Omental fat pad (tissue), 4 donors: ENCODE results near the gene CDK2. TPM values are rescaled to one million over a fixed set of nuclear protein-coding genes. Genes with fewer than 3 reads are reported as not detected.

Experiments
- ATAC-seq: fragments of 150-250 bp; one replicate; pipeline ENCODE4 v1.9.1; 2016; ENCODE audit warnings: mild to moderate bottlenecking, moderate library complexity; ENCODE audit not compliant: low FRiP score
- DNase-seq: peaks from one replicate; pipeline ENCODE4 v3.0.0-alpha.2; 2019; ENCODE audit warnings: low spot score
- total RNA-seq, 4 donors: library from RNA; depleted of rRNA; stranded (reverse); fragments of >200 nt; gene quantifications; one replicate each; pipeline ENCODE4 v1.1.0, GENCODE V29; 2016
- TF ChIP-seq, protein P1 (sequence below), 3 donors: fragments of 450-650 bp; IDR thresholded peaks; one replicate each; pipeline ENCODE4 v1.5.1; 2016 to 2017; ENCODE audit warnings: antibody characterized with exemption in 3 of 3, mild to moderate bottlenecking in 3 of 3, moderate library complexity in 2 of 3

The CDK2 gene
- total RNA-seq, 4 donors from 2014 or later = 9.7 to 23.7 (median 17.5) TPM

DNA sequence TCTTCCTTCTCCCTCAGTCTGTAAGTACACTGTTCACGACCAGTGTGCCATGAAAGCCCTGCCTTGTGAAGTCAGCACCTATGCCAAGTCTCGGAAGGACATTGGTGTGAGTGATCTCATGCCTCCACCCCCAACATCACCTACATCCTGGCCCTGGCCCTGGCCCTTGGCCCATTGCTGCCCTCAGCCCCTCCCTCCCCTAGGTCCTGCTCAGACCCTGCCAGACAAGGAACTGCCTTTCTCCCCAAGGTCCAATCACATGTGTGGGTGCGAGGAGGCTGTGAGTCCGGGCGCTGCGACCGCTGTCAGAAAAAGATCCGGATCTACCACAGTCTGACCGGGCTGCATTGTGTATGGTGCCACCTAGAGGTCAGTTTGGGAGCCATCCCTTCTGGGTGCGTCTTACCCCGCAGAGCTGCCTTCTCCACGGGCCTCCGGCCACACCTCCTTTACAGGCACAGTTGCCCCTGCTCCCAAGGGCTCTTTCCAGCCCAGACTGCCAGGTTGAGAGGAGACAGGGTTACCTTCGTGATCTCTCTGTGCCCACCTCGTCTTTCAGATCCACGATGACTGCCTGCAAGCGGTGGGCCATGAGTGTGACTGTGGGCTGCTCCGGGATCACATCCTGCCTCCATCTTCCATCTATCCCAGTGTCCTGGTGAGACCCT, 26.4 kb upstream of the CDK2 start:
- TF ChIP-seq, protein P1, sequence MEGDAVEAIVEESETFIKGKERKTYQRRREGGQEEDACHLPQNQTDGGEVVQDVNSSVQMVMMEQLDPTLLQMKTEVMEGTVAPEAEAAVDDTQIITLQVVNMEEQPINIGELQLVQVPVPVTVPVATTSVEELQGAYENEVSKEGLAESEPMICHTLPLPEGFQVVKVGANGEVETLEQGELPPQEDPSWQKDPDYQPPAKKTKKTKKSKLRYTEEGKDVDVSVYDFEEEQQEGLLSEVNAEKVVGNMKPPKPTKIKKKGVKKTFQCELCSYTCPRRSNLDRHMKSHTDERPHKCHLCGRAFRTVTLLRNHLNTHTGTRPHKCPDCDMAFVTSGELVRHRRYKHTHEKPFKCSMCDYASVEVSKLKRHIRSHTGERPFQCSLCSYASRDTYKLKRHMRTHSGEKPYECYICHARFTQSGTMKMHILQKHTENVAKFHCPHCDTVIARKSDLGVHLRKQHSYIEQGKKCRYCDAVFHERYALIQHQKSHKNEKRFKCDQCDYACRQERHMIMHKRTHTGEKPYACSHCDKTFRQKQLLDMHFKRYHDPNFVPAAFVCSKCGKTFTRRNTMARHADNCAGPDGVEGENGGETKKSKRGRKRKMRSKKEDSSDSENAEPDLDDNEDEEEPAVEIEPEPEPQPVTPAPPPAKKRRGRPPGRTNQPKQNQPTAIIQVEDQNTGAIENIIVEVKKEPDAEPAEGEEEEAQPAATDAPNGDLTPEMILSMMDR (IDR thresholded peaks at IDR 0.05) = peak in 1 of 3 donors; percentile 43
- DNase-seq (peak; percentile 83), ATAC-seq (peak; percentile 87)

DNA sequence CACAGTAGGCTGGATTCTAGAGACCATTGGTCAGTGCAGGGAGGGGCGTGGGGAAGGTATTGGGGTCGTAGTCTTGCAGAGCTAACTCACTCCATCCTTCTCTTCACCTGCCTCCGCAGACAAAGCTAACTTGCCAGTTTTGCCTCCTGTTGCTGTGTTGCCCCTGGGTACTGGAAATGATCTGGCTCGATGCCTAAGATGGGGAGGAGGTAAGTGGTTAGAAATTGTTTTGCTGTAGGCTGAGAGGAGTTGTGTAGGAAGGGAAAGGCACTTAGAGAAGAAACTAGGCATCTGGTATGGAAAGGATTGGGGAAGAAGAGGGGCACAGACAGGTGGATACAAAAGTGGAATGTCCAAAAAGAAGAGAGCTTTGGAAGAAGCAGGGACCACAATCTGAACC, 24.6 kb upstream of the CDK2 start:
- ATAC-seq (no peak), DNase-seq (no peak)
- TF ChIP-seq, protein P1 (IDR thresholded peaks at IDR 0.05) = no peak

DNA sequence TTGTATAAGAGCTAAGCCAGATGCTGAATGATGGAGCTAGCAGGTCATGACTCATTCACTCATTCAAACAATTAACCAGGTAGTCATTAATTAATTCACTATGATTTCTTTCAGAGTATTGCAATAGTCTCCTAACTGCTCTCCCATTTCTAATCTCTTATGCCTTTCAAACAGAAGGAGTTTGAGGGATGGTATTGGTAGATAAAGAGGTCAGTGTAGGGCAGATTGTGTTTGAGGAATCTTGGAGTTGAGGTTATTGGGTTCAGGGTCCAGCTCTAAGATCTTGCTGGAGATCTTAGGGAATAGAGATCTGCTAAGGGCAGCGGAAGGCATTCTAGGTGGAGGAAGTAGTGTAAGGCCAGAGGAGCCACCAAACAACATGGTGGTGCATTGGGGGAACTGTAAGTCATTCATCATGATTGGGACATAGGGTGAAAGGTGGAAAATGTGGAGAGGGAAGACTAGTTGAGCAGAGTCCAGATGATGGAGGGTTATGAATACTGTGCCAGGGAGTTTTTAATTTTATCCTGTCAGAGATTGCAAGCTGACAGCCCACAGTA, 24.0 kb upstream of the CDK2 start:
- TF ChIP-seq, protein P1 (IDR thresholded peaks at IDR 0.05) = no peak
- ATAC-seq (no peak), DNase-seq (no peak)

DNA sequence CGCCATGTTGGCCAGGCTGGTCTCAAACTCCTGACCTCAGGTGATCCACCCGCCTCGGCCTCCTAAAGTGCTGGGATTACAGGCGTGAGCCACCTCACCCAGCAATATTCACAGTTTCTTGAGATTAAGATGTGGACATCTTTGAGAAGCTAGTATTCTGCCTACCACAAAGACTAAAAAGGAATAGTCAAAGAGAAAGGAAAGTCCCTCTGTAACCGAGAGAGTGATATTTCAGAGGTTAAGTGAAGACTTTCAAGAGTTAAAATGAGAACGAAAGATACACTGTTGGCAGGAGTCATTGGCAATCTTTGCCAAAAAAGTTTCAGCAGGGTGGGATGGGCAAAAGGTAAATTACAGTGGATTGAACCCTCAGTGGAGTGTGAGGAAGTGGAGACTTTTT, 20.1 kb upstream of the CDK2 start:
- ATAC-seq (no peak), DNase-seq (no peak)
- TF ChIP-seq, protein P1 (IDR thresholded peaks at IDR 0.05) = no peak

DNA sequence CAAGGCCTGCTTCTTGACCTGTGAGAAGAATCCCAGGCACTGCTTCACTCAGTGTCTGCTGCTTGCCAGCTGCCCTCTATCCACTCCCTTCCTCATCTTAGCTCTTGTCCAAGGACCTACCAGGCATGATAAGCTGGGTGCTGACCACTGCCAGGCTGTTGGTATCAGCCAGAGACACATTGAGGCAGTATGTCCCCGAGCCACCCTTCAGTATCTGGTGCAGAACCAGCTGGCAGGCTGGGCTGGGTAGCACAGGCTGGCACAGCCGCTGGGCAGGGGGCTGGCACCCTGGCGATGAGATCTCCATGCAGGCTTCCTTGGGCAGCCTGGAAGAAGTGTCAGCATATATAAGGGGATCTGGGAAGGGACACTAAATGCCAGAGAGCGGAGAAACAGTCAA, 11.3 kb upstream of the CDK2 start:
- ATAC-seq (no peak), DNase-seq (no peak)
- TF ChIP-seq, protein P1 (IDR thresholded peaks at IDR 0.05) = no peak

DNA sequence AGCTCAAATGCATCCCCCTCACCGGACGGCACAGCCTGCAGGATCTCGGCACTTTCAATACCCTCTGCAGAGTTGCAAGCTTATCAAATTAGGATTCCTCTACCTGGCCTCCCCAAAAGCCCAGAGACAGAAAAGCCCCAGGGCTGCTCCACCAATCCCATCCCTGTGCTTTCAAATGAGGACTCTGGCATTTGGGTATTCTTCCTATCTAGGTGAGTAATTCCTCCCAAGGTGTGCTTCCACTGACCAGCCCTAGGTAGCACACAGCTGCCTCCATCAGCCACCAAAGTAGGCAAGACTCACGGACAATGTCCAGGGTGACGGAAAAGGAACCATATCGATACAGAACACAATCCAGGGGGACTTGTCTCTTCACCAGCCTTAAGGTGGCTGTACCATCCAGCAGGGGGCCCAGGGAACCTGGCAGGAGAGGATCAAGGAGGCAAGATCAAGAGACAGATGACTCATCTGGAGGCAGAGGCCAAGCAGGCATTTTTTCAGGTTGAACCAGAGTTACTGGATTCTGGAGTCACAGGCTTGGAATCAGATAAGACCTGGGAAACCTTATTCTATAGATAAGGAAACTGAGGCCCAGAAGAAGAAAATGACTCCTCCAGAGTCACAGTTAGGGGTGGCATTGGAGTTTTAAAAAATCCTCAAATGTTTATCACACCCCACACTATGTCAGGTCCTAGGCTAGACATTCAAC, 10.7 kb upstream of the CDK2 start:
- TF ChIP-seq, protein P1 (IDR thresholded peaks at IDR 0.05) = no peak
- ATAC-seq = peak; percentile 86
- no peak for DNase-seq
